SU-DHL-6 (cell line): ENCODE results near the gene DUSP12.

Source experiments
- H2AFZ ChIP-seq: fragments of 200-600 bp; sonication (generic); 2 replicates; pipeline ENCODE4 v1.6.1; 2014; ENCODE audit warnings: low read depth, mild to moderate bottlenecking, moderate library complexity, mixed read lengths, antibody characterized with exemption, low read length; ENCODE audit not compliant: severe bottlenecking
- H3F3A ChIP-seq: fragments of 200-600 bp; shearing (Covaris generic); 2 replicates; pipeline ENCODE4 v1.6.0; 2016; ENCODE audit warnings: antibody characterized with exemption, mild to moderate bottlenecking; ENCODE audit not compliant: insufficient read depth
- H3K27ac ChIP-seq: fragments of 200-600 bp; sonication (generic); 2 replicates; pipeline ENCODE4 v1.5.1; 2016; ENCODE audit warnings: low read depth, mild to moderate bottlenecking, low read length, moderate library complexity, mixed read lengths
- H3K27me3 ChIP-seq: fragments of 200-600 bp; sonication (generic), shearing (Covaris generic); 2 replicates; pipeline ENCODE4 v1.6.0; 2014; ENCODE audit warnings: mild to moderate bottlenecking, low read length
- H3K36me3 ChIP-seq: fragments of 200-600 bp; sonication (generic); 2 replicates; pipeline ENCODE4 v1.6.1; 2014; ENCODE audit warnings: mild to moderate bottlenecking, low read length, mixed read lengths
- H3K4me2 ChIP-seq: fragments of 300-600, 200-600 bp; shearing (Covaris generic), sonication (generic); 2 replicates; pipeline ENCODE4 v1.6.0; 2014; ENCODE audit warnings: low read length, low read depth, mild to moderate bottlenecking; ENCODE audit not compliant: poor library complexity, severe bottlenecking
- H3K4me3 ChIP-seq: fragments of 200-600 bp; sonication (generic); 2 replicates; pipeline ENCODE4 v1.5.1; 2014; ENCODE audit warnings: antibody characterized with exemption, low read length, mild to moderate bottlenecking, mixed read lengths; ENCODE audit not compliant: insufficient read depth, poor library complexity, severe bottlenecking
- H3K79me2 ChIP-seq: fragments of 200-600 bp; sonication (generic); 2 replicates; pipeline ENCODE4 v1.6.1; 2014; ENCODE audit warnings: mild to moderate bottlenecking, low read length, moderate library complexity; ENCODE audit not compliant: insufficient read depth
- H3K9ac ChIP-seq: fragments of 200-600 bp; sonication (generic); 2 replicates; pipeline ENCODE4 v1.7.0; 2014; ENCODE audit warnings: mild to moderate bottlenecking, low read length
- H3K9me2 ChIP-seq: fragments of 200-600 bp; sonication (generic); replicated peaks from 2 replicates; pipeline ENCODE4 v1.6.1; 2014; ENCODE audit warnings: low read length; ENCODE audit not compliant: insufficient read depth
- H3K9me3 ChIP-seq: fragments of 200-600 bp; sonication (generic); 2 replicates; pipeline ENCODE4 v1.6.1; 2014; ENCODE audit warnings: low read length, mixed read lengths; ENCODE audit not compliant: insufficient read depth
- H4K20me1 ChIP-seq: fragments of 200-600 bp; sonication (generic); 2 replicates; pipeline ENCODE4 v1.6.1; 2014; ENCODE audit warnings: low read depth, mild to moderate bottlenecking, antibody characterized with exemption, low read length, moderate library complexity, mixed read lengths
- CTCF ChIP-seq: fragments of 200-600 bp; sonication (generic); IDR thresholded peaks from one replicate; pipeline ENCODE4 v1.5.1; 2017; ENCODE audit warnings: antibody characterized with exemption, mild to moderate bottlenecking, low read length, moderate library complexity; ENCODE audit not compliant: insufficient read depth, poor library complexity, severe bottlenecking
- EZH2phosphoT487 ChIP-seq: fragments of 200-600 bp; sonication (generic), shearing (Covaris generic); conservative IDR thresholded peaks from 2 replicates; pipeline ENCODE4 v1.6.1; 2018; ENCODE audit warnings: mild to moderate bottlenecking, antibody characterized with exemption, low read length, moderate library complexity, mixed read lengths

Gene DUSP12

GRCh38 chr1:161763522-161764098, 14.0 kb downstream of the DUSP12 start:
- Histone ChIP-seq H3K36me3 (no peaks in the 10 kb centered on the region), H3K9me2 (no peaks in the 10 kb centered on the region), H3K79me2 (peaks cover 26% of the 10 kb centered on the region), H3K4me2 (peak overlapping the region; percentile 37), H3K27ac (no peak overlapping the region), H3F3A (peaks cover 20% of the 10 kb centered on the region), H4K20me1 (no peaks in the 10 kb centered on the region), H2AFZ (peak overlapping the region; percentile 44), H3K27me3 (no peaks in the 10 kb centered on the region), H3K9me3 (no peaks in the 10 kb centered on the region), H3K4me3 (no peak overlapping the region), H3K9ac (no peak overlapping the region)
- TF ChIP-seq CTCF (peak; percentile 90), EZH2phosphoT487 (no peak)

DNA sequence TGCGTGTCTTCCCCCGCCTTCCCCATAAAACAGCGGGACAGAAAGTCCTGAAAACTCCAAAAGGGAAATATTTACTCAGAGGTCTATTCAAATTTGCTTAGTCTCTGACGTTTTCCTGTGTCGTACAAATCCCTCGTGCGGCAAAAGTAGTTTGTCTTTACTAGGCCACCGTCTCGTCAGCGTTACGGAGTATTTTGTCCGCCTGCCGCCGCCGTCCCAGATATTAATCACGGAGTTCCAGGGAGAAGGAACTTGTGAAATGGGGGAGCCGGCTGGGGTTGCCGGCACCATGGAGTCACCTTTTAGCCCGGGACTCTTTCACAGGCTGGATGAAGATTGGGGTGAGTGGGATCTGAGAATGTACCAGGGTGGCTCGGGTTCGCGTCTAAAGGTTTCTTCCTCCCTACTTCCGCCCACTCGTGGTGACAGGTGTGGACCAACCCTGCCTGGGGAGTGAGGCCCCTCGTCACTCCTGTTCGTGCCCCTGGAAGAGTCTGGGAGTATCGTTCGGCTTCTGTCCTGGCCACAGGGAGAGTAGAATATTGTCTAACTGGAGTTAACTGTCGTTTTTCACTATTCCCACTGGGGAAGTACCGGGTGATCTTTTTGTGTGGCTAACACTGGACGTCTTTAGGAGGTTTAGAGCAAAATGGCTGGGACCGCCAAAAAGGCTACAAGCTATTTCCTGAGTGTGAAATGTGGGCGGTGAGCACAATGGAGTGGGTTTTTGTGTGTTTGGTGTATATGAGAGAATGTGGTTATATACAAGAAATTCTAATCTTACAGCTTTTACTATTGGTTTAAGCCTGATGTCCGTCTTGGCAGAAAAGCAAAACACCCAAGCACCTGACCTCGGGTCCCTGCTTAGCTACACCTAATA, 16.8 kb downstream of the DUSP12 start, which contains the start of gene ATF6:
Gene ATF6 (plus strand): TSS at position 219 of the 880 bp plus-strand sequence. CDS start 41 bp downstream, at position 260.
- peaks cover 53% of the 10 kb centered on the region for H3K79me2 ChIP-seq

GRCh38 chr1:161768461-161768860, 18.9 kb downstream of the DUSP12 start:
- peaks cover 11% of the 10 kb centered on the region for H3F3A ChIP-seq
- no peak for TF ChIP-seq EZH2phosphoT487
- TF ChIP-seq CTCF = no peak
- no peaks in the 10 kb centered on the region for H3K9me2 ChIP-seq
- H3K9me3 ChIP-seq = no peaks in the 10 kb centered on the region
- no peak overlapping the region for H3K9ac ChIP-seq
- no peaks in the 10 kb centered on the region for H4K20me1 ChIP-seq
- no peak overlapping the region for H2AFZ ChIP-seq
- H3K27ac ChIP-seq = no peak overlapping the region
- no peaks in the 10 kb centered on the region for H3K36me3 ChIP-seq
- H3K4me2 ChIP-seq = peak overlapping the region; percentile 95
- H3K4me3 ChIP-seq = no peak overlapping the region
- H3K27me3 ChIP-seq = no peaks in the 10 kb centered on the region
- H3K79me2 ChIP-seq = peaks cover 71% of the 10 kb centered on the region

More for the DNA sequence above, 16.8 kb downstream of the DUSP12 start, which contains the start of gene ATF6:
- Histone ChIP-seq H3K9ac (peak within 1 kb of the TSS; percentile 89), H4K20me1 (no peaks in the 10 kb centered on the region), H3K27ac (peak within 1 kb of the TSS; percentile 57), H3F3A (peaks cover 20% of the 10 kb centered on the region), H3K4me3 (peak within 1 kb of the TSS; percentile 96), H3K9me2 (no peaks in the 10 kb centered on the region), H3K36me3 (no peaks in the 10 kb centered on the region), H2AFZ (peak within 1 kb of the TSS; percentile 80), H3K4me2 (peak within 1 kb of the TSS; percentile 95), H3K27me3 (no peaks in the 10 kb centered on the region), H3K9me3 (no peaks in the 10 kb centered on the region)
- no peak for TF ChIP-seq EZH2phosphoT487
- TF ChIP-seq CTCF = no peak
